ENCODE results near the gene PANK1.

PANK1 gene

DNA sequence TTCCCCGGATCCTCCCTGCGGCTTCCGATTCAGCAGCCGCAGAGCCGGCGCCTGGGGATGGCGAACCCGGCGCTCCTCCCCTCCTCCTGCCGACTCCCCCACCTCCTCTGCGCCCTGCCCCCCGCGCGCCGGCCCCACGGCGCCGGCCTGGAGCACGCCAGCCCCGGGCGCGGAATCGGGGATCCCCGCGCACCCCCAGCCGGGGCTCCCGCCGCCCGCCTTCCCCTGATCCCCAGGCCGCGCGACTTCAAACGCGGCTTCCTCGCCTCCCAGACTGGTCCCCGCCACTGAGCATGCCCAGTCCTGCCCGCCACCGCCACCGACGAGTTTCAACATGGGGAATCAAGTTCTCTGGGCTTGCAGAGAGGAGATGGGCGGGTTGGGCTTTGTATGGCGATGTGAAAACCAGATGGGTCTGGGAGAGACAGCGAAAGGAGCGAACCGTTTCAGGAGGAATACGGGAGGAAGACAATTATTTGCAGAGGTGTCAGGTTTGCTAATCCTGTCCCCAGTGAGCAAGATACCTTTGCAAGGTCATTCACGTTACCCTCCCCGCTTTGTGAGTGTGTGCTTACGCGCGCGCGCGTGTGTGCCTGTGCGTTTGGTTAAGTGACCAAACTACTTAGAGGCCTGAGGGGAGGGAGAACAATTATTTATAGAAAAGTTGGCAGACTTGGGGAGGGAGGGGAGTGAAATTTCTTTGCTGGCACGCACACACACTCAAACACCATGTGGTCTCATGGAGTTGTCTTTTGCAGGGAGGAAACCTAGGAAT is at the start of gene PANK1:
TSS of gene PANK1 (minus strand) at position 276 of the 775 bp plus-strand sequence. CDS start 351 bp downstream, outside the sequence.
- peak; percentile 52 for DNase-seq (ENCODE audit: low spot score)

- DNase-seq (ENCODE audit: low spot score): no peak
Measured at GRCh38 chr10:89693176-89693575, 48.1 kb upstream of the PANK1 start.

DNA sequence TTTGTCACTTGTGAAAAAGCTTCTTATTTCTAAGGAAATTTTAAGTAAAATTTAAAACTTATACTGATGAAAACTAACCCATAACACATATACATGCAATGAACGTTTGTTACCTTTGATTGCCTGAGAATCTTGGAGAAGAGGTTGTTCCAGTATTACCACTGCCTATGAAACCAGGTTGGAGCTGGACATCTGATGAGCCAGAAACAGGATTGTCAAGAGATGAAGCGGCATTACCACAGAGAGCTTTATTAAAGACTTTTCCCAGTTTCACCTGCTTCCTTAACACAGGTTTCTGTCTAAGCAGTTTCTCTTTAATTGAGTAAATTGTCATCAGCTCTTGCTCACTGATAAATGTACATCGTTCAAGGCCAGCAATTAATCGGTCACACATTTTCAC is 47.4 kb upstream of the PANK1 start:
- no peak for DNase-seq (ENCODE audit: low spot score)

GRCh38 chr10:89690027-89690426 is 45.0 kb upstream of the PANK1 start:
- DNase-seq (ENCODE audit: low spot score): no peak

DNA sequence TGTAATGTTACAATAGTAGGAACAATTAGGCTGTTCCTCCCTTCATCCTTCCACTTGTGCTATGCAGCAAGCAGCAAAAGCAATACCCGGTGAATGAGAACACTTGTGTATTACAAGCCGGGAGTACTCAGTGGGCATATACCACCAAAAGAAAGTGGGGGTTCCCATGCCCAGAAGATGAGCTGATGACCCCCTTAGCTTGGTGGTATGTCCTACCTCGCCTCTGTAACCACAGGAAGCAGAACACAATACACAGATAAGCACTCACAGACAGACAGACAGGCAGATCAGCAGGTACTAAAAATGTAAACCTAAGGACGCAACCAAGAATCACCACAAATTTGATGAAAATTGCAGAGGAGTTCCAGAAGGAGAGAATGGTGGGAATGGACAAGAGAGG is 40.9 kb upstream of the PANK1 start:
- DNase-seq (ENCODE audit: low spot score): no peak

DNA sequence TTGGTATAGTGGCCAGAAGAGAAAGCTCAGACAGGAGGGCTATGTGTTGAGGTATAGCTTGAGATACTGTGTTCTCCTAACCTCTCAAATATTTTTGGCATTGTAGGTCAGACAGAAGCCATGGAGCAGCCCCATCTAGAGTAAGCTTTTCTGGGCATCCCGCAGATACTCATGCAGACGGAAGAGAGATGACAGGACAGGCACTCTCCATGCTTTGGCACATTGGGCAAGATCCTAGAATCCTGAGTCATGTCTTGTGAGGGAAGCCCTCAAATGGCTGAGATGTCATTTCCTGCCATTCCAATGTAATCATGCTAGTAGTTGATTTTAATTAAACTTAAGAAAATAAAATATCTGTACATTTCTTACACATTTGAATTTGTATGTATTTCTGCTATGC is 39.6 kb upstream of the PANK1 start:
- DNase-seq (ENCODE audit: low spot score): no peak

GRCh38 chr10:89683883-89684282 is 38.8 kb upstream of the PANK1 start:
- no peak for DNase-seq (ENCODE audit: low spot score)

DNA sequence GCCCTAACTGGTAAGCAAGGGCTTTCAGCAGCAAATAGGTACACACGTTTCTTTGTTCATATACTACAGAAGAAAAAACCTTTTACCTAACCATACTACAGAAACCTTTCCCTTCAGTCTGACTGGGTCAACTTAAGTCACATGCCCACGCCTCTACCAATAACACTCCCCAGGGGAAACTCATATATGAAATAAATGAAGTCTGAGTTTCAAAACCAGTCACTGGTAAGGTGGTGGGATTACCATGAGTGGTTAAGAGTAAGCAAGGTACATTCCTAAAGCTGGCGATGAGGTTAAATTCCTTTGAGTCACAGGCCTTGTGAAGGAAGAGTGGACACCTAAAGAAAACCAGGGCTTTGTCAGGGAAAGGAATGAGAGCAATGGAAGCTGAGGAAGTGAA is 34.9 kb upstream of the PANK1 start:
- no peak for DNase-seq (ENCODE audit: low spot score)

GRCh38 chr10:89677341-89677740 is 32.3 kb upstream of the PANK1 start:
- no peak for DNase-seq (ENCODE audit: low spot score)

GRCh38 chr10:89670926-89671325 is 25.9 kb upstream of the PANK1 start:
- DNase-seq (ENCODE audit: low spot score): no peak

GRCh38 chr10:89669985-89670384 is 24.9 kb upstream of the PANK1 start:
- DNase-seq (ENCODE audit: low spot score): no peak

DNA sequence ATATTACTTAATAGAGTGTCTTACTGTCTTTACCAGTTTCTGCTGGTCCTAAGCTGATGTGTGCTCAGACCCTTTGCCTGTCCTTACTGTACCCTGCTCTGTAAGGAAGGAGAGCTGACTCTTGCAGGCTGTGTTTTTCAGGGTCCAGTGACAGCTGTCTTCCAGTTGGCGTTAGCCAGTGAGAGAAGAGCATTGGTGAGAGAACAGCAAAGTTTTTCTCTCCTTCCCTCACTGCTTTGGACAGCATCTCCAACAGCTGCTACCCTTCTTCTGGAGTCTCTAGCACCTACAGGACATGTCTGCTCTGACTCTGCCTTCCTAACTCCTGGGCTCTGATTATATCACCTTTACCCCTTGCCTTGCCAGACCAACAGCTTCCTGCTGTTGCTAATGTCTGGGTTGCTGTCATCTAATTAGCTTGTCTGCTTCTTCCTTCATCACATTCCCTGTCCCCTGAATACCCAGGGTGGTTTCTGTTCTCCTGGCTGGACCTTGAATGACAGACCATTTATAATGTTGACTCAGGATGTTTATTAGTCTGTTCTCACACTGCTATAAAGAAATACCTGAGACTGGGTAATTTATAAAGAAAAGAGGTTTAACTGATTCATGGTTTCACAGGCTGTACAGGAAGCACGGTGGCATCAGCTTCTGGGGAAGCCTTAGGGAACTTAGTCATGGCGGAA is 23.5 kb upstream of the PANK1 start:
- DNase-seq (ENCODE audit: low spot score): no peak

- no peak for DNase-seq (ENCODE audit: low spot score)
Measured at GRCh38 chr10:89666138-89666537, 21.1 kb upstream of the PANK1 start.

GRCh38 chr10:89665302-89665701 is 20.3 kb upstream of the PANK1 start:
- DNase-seq (ENCODE audit: low spot score): no peak

- DNase-seq (ENCODE audit: low spot score): no peak
Measured at GRCh38 chr10:89664203-89664602, 19.2 kb upstream of the PANK1 start.

GRCh38 chr10:89663144-89663543 is 18.1 kb upstream of the PANK1 start:
- DNase-seq (ENCODE audit: low spot score): no peak

- no peak for DNase-seq (ENCODE audit: low spot score)
Measured at GRCh38 chr10:89662596-89662995, 17.6 kb upstream of the PANK1 start.

DNA sequence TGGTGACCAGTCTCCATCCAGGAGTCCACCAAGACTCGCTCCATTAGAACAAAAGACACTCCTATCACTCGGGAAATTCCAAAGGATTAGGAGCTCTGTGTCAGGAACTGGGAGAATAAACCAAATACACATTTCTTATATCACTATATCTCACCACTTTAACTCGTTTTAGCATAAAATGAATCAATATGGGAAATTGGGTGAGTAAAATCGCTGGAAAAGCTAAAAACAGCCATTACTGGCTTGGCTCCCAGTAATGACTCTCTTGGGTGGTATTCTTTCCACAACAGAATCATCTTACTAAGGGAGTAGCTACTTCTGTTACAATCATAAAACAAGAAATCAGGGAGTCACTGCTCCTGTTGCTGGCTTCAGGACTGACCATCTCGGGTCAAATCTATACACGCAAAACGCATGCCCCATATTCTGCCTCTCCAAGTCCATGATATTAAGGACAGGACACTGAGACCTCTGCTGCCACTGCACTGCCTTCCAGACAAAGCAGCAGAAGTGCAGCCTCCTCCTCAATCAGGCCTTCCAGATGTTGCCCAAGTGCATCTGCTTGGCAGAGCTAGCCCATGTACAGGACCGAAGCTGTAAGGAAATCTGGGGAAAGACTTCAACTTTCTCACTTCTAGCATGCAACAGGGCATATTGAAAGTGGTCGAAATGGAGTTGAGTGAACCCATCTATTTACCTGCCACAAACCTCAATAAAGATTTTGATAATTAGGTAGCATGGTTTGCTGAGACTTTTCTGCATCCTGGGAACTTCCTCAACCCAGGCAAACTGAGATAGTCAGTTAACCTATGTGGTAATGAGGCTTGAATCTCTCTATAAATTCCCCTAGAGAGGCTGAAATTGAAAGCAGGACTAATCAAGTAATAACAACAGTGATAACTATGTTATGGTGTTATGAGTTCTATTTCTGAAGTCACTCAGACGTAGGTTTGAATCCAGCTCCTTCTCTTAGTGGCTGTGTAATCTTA is 14.4 kb upstream of the PANK1 start:
- DNase-seq (ENCODE audit: low spot score): no peak

DNA sequence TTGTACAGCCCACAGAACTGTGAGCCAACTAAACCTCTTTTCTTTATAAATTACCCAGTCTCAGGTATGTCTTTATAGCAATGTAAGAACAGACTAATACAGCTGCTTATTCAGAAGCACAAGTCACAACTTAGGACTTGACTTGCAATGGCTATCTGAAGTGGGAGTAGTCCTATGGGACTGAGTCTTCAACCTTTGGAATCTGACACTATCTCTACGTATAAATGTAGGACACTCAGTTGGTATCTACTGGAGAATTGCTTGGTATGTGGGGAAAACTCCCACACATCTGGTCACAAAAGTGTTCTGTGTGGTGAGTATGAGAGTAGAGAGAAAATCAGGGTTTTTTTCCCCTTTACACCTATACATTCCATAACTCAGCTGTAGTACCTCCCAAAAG is 12.3 kb upstream of the PANK1 start:
- DNase-seq (ENCODE audit: low spot score): no peak

- DNase-seq (ENCODE audit: low spot score): no peak
Measured at GRCh38 chr10:89655722-89656121, 10.7 kb upstream of the PANK1 start.

GRCh38 chr10:89653410-89653869 is 8.4 kb upstream of the PANK1 start:
- DNase-seq (ENCODE audit: low spot score): no peak

DNA sequence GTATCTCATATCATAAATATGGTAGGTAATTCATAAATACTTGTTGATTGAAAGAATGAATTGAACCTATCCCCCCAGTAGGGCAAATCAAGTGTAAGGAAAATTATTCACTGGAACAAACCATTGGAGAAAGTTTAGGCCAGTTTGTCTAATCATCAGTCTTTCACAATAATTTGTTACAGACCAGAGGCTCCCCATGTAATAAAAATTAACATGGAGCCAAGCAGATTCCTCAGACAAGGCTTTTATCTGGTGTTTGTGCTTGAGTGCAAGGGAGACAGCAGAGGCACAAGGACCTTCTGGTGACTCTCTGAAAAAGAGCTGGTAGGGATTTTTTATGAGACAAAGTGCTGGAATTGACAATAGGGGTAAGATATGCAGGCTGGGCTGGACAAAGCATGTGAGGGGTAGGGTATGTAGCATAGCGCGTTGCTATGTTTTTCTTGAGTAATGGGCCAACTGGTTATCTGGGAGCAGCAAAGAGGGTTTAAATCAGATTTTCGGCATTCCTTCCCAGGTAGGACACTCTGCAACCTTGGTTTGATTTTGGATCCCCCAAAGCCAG is 7.8 kb upstream of the PANK1 start:
- no peak for DNase-seq (ENCODE audit: low spot score)
